DMS153 treated with DMSO at 0.1 percent for 48 hours (cell line): ENCODE measurements around the gene PLXNA2.

Experiments used
- DNase-seq: peaks from one replicate; lab custom pipeline; 2025; ENCODE audit not compliant: unreplicated experiment; lab: John Stamatoyannopoulos, UW

The PLXNA2 gene

GRCh38 chr1:208100106-208100505, 144.1 kb downstream of the PLXNA2 start:
- DNase-seq, result no peak

- DNase-seq, result no peak
These were observed 145.4 kb downstream of the PLXNA2 start for GRCh38 chr1:208098773-208099172.

GRCh38 chr1:208093754-208094719, 150.1 kb downstream of the PLXNA2 start:
- no peak for DNase-seq

GRCh38 chr1:208093046-208093445, 151.1 kb downstream of the PLXNA2 start:
- DNase-seq, result no peak

GRCh38 chr1:208090388-208091301, 153.5 kb downstream of the PLXNA2 start:
- no peak for DNase-seq

- no peak for DNase-seq
These were observed 154.3 kb downstream of the PLXNA2 start for GRCh38 chr1:208089761-208090370.

- DNase-seq, result no peak
These were observed 155.0 kb downstream of the PLXNA2 start for GRCh38 chr1:208089149-208089548.

- no peak for DNase-seq
These were observed 155.9 kb downstream of the PLXNA2 start for GRCh38 chr1:208088319-208088718.

GRCh38 chr1:208085655-208086515, 158.3 kb downstream of the PLXNA2 start:
- DNase-seq, result no peak

GRCh38 chr1:208084764-208085163, 159.4 kb downstream of the PLXNA2 start:
- no peak for DNase-seq

GRCh38 chr1:208084220-208084619, 160.0 kb downstream of the PLXNA2 start:
- no peak for DNase-seq

GRCh38 chr1:208083715-208084085, 160.5 kb downstream of the PLXNA2 start:
- no peak for DNase-seq

GRCh38 chr1:208083016-208083714, 161.0 kb downstream of the PLXNA2 start:
- no peak for DNase-seq

GRCh38 chr1:208081972-208082371, 162.2 kb downstream of the PLXNA2 start:
- no peak for DNase-seq

- no peak for DNase-seq
These were observed 163.5 kb downstream of the PLXNA2 start for GRCh38 chr1:208080396-208081286.

- DNase-seq, result no peak
These were observed 165.0 kb downstream of the PLXNA2 start for GRCh38 chr1:208079161-208079560.

GRCh38 chr1:208078752-208079151, 165.4 kb downstream of the PLXNA2 start:
- no peak for DNase-seq

- DNase-seq, result no peak
These were observed 166.7 kb downstream of the PLXNA2 start for GRCh38 chr1:208077232-208078075.
